WTC11 (cell line): ENCODE results near the gene AFF3. TPM values are rescaled to one million over a fixed set of nuclear protein-coding genes. Genes with fewer than 3 reads are reported as not detected.

Experiments used
- ATAC-seq: fragments of 200-7000 bp; cut with Tn5 transposase; 2 replicates; pipeline ENCODE4 v1.10.0; 2021; ENCODE audit warnings: mild to moderate bottlenecking, moderate library complexity
- CTCF ChIA-PET: fragments of 300-600 bp; sonication (Branson Sonifier 250); formaldehyde crosslinking; loops from one replicate; lab custom pipeline; 2021; ENCODE audit warnings: antibody characterized with exemption; lab: Charles Lee
- POLR2A ChIA-PET: fragments of 350-600 bp; sonication (Branson Sonifier 250); formaldehyde crosslinking; loops from one replicate; lab custom pipeline; 2021; ENCODE audit warnings: antibody characterized with exemption; lab: Charles Lee
- DNase-seq: peaks from one replicate; pipeline ENCODE4 v3.0.0; 2021; ENCODE audit warnings: low spot score
- H3K27ac Mint-ChIP-seq: 2 replicates; pipeline ENCODE4 v1.8.0; 2021; ENCODE audit warnings: mixed read lengths
- H3K27me3 Mint-ChIP-seq: 2 replicates; pipeline ENCODE4 v1.8.0; 2021; ENCODE audit warnings: low read depth, mild to moderate bottlenecking, moderate library complexity, mixed read lengths
- H3K36me3 Mint-ChIP-seq: 2 replicates; pipeline ENCODE4 v1.8.0; 2021; ENCODE audit warnings: mixed read lengths
- H3K4me1 Mint-ChIP-seq: 2 replicates; pipeline ENCODE4 v1.8.0; 2022; ENCODE audit warnings: mixed read lengths
- H3K4me3 Mint-ChIP-seq: 2 replicates; pipeline ENCODE4 v1.8.0; 2021; ENCODE audit warnings: mild to moderate bottlenecking, moderate library complexity, mixed read lengths
- H3K9me3 Mint-ChIP-seq: 2 replicates; pipeline ENCODE4 v1.8.0; 2021; ENCODE audit warnings: mixed read lengths
- ATF1 ChIP-seq: sonication (generic); formaldehyde crosslinking; IDR thresholded peaks from 2 replicates; pipeline ENCODE4 v1.8.1; 2023; ENCODE audit warnings: mild to moderate bottlenecking, moderate library complexity, missing genetic modification reagents
- ESRRA ChIP-seq: sonication (generic); formaldehyde crosslinking; IDR thresholded peaks from 2 replicates; pipeline ENCODE4 v1.8.1; 2022; ENCODE audit warnings: mild to moderate bottlenecking, missing genetic modification reagents, borderline replicate concordance
- FOXK1 ChIP-seq: sonication (generic); formaldehyde crosslinking; IDR thresholded peaks from 2 replicates; pipeline ENCODE4 v1.8.0; 2022; ENCODE audit warnings: mild to moderate bottlenecking, moderate library complexity, missing genetic modification reagents
- GTF2I ChIP-seq: fragments of 250-450 bp; sonication (Bioruptor Pico); conservative IDR thresholded peaks from 2 replicates; pipeline ENCODE4 v1.4.0; 2021; ENCODE audit warnings: mild to moderate bottlenecking
- IRF2 ChIP-seq: sonication (generic); formaldehyde crosslinking; IDR thresholded peaks from 2 replicates; pipeline ENCODE4 v1.8.0; 2022; ENCODE audit warnings: low read depth, missing genetic modification reagents, borderline replicate concordance
- MYBL2 ChIP-seq: sonication (generic); formaldehyde crosslinking; IDR thresholded peaks from 2 replicates; pipeline ENCODE4 v1.8.1; 2023; ENCODE audit warnings: mild to moderate bottlenecking, moderate library complexity, missing genetic modification reagents
- OVOL2 ChIP-seq: fragments of 250-450 bp; sonication (Bioruptor Pico); IDR thresholded peaks from 2 replicates; pipeline ENCODE4 v1.9.0; 2021; ENCODE audit warnings: mild to moderate bottlenecking, borderline replicate concordance
- RELA ChIP-seq: sonication (generic); formaldehyde crosslinking; IDR thresholded peaks from 2 replicates; pipeline ENCODE4 v1.8.1; 2022; ENCODE audit warnings: missing genetic modification reagents, mild to moderate bottlenecking, borderline replicate concordance
- RORB ChIP-seq: fragments of 250-450 bp; sonication (Bioruptor Pico); IDR thresholded peaks from 2 replicates; pipeline ENCODE4 v1.9.0; 2021; ENCODE audit warnings: mild to moderate bottlenecking
- SOX15 ChIP-seq: fragments of 250-450 bp; sonication (Bioruptor Pico); IDR thresholded peaks from 2 replicates; pipeline ENCODE4 v1.9.0; 2021; ENCODE audit warnings: mild to moderate bottlenecking
- TCF7 ChIP-seq: sonication (generic); formaldehyde crosslinking; IDR thresholded peaks from 2 replicates; pipeline ENCODE4 v1.8.0; 2022; ENCODE audit warnings: mild to moderate bottlenecking, low read depth, missing genetic modification reagents, moderate library complexity
- ZNF138 ChIP-seq: sonication (generic); formaldehyde crosslinking; conservative IDR thresholded peaks from 2 replicates; pipeline ENCODE4 v1.8.1; 2022; ENCODE audit warnings: mild to moderate bottlenecking, moderate library complexity, missing genetic modification reagents
- ZNF416 ChIP-seq: fragments of 250-450 bp; sonication (Bioruptor Pico); IDR thresholded peaks from 2 replicates; pipeline ENCODE4 v1.9.0; 2021; ENCODE audit warnings: mild to moderate bottlenecking, inconsistent platforms
- total RNA-seq: library from RNA; stranded (reverse); gene quantifications from 3 replicates; pipeline ENCODE4 v1.2.3, GENCODE V29; 2021
- TF ChIP-seq, protein P1 (sequence below): sonication (generic); formaldehyde crosslinking; IDR thresholded peaks from 2 replicates; pipeline ENCODE4 v1.8.1; 2022; ENCODE audit warnings: low read depth, mild to moderate bottlenecking, moderate library complexity, missing genetic modification reagents, borderline replicate concordance
- TF ChIP-seq, protein P2 (sequence below): sonication (generic); formaldehyde crosslinking; conservative IDR thresholded peaks from 2 replicates; pipeline ENCODE4 v1.8.1; 2022; ENCODE audit warnings: mild to moderate bottlenecking, missing genetic modification reagents
- TF ChIP-seq, protein P3 (sequence below): sonication (generic); formaldehyde crosslinking; IDR thresholded peaks from 2 replicates; pipeline ENCODE4 v1.8.1; 2022; ENCODE audit warnings: mild to moderate bottlenecking, moderate library complexity, missing genetic modification reagents
- TF ChIP-seq, protein P4 (sequence below): sonication (generic); formaldehyde crosslinking; IDR thresholded peaks from 2 replicates; pipeline ENCODE4 v1.8.0; 2023; ENCODE audit warnings: mild to moderate bottlenecking, missing genetic modification reagents
- TF ChIP-seq, protein P5 (sequence below): fragments of 250-450 bp; sonication (Bioruptor Pico); IDR thresholded peaks from 2 replicates; pipeline ENCODE4 v1.9.0; 2021; ENCODE audit warnings: mild to moderate bottlenecking
- TF ChIP-seq, protein P6 (sequence below): fragments of 250-450 bp; sonication (Bioruptor Pico); IDR thresholded peaks from 2 replicates; pipeline ENCODE4 v2.1.2; 2022; ENCODE audit warnings: mild to moderate bottlenecking, moderate library complexity
- TF ChIP-seq, protein P7 (sequence below): sonication (generic); formaldehyde crosslinking; IDR thresholded peaks from 2 replicates; pipeline ENCODE4 v1.8.1; 2023; ENCODE audit warnings: mild to moderate bottlenecking, missing genetic modification reagents
- TF ChIP-seq, protein P8 (sequence below): sonication (generic); formaldehyde crosslinking; IDR thresholded peaks from 2 replicates; pipeline ENCODE4 v1.8.0; 2022; ENCODE audit warnings: mild to moderate bottlenecking, missing genetic modification reagents

The AFF3 gene
- total RNA-seq, 1 experiment from 2014 or later: 1.2 TPM

DNA sequence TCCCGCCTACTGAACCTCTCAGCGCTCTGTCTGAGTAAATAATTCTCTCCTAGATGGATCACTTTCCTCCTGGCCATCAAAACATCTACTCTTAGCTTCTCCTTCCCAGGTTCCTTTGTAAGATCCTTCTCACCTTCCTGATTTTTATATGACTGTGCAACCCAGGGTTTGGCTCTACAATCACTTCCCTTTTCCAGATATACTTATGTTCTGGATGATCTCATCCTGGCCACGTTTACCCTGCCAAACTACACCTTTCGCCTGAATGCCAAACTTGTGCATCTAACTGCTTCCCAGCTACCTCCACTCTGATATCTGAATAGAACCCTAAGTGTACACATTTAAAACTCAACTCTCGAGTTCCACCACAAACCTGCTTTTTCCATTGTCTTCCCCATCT lies 362.1 kb downstream of the AFF3 start (continued):
- TF ChIP-seq ATF1 (CRISPR knock-in tag) (no peak), GTF2I (CRISPR knock-in tag) (no peak), ZNF416 (no peak), ZNF138 (CRISPR knock-in tag) (no peak), SOX15 (CRISPR knock-in tag) (no peak), MYBL2 (CRISPR knock-in tag) (no peak)
- TF ChIP-seq, protein P1, sequence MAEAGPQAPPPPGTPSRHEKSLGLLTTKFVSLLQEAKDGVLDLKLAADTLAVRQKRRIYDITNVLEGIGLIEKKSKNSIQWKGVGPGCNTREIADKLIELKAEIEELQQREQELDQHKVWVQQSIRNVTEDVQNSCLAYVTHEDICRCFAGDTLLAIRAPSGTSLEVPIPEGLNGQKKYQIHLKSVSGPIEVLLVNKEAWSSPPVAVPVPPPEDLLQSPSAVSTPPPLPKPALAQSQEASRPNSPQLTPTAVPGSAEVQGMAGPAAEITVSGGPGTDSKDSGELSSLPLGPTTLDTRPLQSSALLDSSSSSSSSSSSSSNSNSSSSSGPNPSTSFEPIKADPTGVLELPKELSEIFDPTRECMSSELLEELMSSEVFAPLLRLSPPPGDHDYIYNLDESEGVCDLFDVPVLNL (CRISPR knock-in tag): no peak
- TF ChIP-seq, protein P2, sequence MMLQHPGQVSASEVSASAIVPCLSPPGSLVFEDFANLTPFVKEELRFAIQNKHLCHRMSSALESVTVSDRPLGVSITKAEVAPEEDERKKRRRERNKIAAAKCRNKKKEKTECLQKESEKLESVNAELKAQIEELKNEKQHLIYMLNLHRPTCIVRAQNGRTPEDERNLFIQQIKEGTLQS (CRISPR knock-in tag): no peak
- TF ChIP-seq, protein P3, sequence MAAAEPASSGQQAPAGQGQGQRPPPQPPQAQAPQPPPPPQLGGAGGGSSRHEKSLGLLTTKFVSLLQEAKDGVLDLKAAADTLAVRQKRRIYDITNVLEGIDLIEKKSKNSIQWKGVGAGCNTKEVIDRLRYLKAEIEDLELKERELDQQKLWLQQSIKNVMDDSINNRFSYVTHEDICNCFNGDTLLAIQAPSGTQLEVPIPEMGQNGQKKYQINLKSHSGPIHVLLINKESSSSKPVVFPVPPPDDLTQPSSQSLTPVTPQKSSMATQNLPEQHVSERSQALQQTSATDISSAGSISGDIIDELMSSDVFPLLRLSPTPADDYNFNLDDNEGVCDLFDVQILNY (CRISPR knock-in tag): no peak
- TF ChIP-seq, protein P4, sequence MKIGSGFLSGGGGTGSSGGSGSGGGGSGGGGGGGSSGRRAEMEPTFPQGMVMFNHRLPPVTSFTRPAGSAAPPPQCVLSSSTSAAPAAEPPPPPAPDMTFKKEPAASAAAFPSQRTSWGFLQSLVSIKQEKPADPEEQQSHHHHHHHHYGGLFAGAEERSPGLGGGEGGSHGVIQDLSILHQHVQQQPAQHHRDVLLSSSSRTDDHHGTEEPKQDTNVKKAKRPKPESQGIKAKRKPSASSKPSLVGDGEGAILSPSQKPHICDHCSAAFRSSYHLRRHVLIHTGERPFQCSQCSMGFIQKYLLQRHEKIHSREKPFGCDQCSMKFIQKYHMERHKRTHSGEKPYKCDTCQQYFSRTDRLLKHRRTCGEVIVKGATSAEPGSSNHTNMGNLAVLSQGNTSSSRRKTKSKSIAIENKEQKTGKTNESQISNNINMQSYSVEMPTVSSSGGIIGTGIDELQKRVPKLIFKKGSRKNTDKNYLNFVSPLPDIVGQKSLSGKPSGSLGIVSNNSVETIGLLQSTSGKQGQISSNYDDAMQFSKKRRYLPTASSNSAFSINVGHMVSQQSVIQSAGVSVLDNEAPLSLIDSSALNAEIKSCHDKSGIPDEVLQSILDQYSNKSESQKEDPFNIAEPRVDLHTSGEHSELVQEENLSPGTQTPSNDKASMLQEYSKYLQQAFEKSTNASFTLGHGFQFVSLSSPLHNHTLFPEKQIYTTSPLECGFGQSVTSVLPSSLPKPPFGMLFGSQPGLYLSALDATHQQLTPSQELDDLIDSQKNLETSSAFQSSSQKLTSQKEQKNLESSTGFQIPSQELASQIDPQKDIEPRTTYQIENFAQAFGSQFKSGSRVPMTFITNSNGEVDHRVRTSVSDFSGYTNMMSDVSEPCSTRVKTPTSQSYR: no peak
- TF ChIP-seq, protein P5, sequence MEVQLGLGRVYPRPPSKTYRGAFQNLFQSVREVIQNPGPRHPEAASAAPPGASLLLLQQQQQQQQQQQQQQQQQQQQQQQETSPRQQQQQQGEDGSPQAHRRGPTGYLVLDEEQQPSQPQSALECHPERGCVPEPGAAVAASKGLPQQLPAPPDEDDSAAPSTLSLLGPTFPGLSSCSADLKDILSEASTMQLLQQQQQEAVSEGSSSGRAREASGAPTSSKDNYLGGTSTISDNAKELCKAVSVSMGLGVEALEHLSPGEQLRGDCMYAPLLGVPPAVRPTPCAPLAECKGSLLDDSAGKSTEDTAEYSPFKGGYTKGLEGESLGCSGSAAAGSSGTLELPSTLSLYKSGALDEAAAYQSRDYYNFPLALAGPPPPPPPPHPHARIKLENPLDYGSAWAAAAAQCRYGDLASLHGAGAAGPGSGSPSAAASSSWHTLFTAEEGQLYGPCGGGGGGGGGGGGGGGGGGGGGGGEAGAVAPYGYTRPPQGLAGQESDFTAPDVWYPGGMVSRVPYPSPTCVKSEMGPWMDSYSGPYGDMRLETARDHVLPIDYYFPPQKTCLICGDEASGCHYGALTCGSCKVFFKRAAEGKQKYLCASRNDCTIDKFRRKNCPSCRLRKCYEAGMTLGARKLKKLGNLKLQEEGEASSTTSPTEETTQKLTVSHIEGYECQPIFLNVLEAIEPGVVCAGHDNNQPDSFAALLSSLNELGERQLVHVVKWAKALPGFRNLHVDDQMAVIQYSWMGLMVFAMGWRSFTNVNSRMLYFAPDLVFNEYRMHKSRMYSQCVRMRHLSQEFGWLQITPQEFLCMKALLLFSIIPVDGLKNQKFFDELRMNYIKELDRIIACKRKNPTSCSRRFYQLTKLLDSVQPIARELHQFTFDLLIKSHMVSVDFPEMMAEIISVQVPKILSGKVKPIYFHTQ (CRISPR knock-in tag): no peak

DNA sequence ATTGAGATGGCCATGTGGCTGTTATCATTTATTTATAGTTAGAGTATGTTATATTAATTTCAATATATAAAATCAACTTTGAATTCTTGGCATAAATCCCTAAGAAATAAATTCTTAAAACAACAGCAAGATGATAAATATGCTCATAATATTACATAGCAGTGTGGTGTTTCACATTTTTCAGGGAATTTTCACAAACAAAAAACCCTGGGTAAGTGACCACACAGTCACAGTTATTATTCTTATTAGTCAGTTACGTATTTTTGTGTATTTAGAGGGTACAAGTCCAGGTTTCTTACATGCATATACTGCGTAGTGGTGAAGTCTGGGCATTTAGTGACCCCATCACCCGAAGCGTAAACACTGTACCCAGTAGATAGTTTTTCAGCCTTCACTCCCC lies 363.1 kb downstream of the AFF3 start:
- H3K36me3 Mint-ChIP-seq: peaks cover 10% of the 10 kb centered on the region
- CTCF ChIA-PET: interaction anchor here (0.6 kb wide), 2 partner anchors 52 to 268 kb away, joined by 3 read pairs; no protein-coding TSS in a partner anchor
- TF ChIP-seq, protein P6, sequence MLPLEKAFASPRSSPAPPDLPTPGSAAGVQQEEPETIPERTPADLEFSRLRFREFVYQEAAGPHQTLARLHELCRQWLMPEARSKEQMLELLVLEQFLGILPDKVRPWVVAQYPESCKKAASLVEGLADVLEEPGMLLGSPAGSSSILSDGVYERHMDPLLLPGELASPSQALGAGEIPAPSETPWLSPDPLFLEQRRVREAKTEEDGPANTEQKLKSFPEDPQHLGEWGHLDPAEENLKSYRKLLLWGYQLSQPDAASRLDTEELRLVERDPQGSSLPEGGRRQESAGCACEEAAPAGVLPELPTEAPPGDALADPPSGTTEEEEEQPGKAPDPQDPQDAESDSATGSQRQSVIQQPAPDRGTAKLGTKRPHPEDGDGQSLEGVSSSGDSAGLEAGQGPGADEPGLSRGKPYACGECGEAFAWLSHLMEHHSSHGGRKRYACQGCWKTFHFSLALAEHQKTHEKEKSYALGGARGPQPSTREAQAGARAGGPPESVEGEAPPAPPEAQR: no peak
- no peak for TF ChIP-seq RORB (CRISPR knock-in tag)
- TF ChIP-seq FOXK1 (CRISPR knock-in tag): no peak
- no peak for TF ChIP-seq ESRRA (CRISPR knock-in tag)
- TF ChIP-seq, protein P5 (CRISPR knock-in tag): no peak
- TF ChIP-seq IRF2 (CRISPR knock-in tag): no peak
- TF ChIP-seq OVOL2: no peak
- TF ChIP-seq, protein P7, sequence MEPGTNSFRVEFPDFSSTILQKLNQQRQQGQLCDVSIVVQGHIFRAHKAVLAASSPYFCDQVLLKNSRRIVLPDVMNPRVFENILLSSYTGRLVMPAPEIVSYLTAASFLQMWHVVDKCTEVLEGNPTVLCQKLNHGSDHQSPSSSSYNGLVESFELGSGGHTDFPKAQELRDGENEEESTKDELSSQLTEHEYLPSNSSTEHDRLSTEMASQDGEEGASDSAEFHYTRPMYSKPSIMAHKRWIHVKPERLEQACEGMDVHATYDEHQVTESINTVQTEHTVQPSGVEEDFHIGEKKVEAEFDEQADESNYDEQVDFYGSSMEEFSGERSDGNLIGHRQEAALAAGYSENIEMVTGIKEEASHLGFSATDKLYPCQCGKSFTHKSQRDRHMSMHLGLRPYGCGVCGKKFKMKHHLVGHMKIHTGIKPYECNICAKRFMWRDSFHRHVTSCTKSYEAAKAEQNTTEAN (CRISPR knock-in tag): no peak
- TF ChIP-seq, protein P8, sequence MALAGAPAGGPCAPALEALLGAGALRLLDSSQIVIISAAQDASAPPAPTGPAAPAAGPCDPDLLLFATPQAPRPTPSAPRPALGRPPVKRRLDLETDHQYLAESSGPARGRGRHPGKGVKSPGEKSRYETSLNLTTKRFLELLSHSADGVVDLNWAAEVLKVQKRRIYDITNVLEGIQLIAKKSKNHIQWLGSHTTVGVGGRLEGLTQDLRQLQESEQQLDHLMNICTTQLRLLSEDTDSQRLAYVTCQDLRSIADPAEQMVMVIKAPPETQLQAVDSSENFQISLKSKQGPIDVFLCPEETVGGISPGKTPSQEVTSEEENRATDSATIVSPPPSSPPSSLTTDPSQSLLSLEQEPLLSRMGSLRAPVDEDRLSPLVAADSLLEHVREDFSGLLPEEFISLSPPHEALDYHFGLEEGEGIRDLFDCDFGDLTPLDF (CRISPR knock-in tag): no peak
- no peak for TF ChIP-seq RELA
- no peak for TF ChIP-seq TCF7 (CRISPR knock-in tag)

More for the DNA sequence above, 363.1 kb downstream of the AFF3 start:
- Mint-ChIP-seq H3K4me3 (no peak overlapping the region), H3K9me3 (peaks cover 36% of the 10 kb centered on the region), H3K4me1 (peaks cover 4% of the 10 kb centered on the region; the same call in 1 of the 2 replicates), H3K27ac (no peak overlapping the region), H3K27me3 (no peaks in the 10 kb centered on the region; the same call in 1 of the 2 replicates)
- POLR2A ChIA-PET: no interaction called here
- DNase-seq: no peak
- no peak for ATAC-seq
